ENCODE data around the gene PXMP2. TPM values are rescaled to one million over a fixed set of nuclear protein-coding genes. Genes with fewer than 3 reads are reported as not detected.
"Not testable (repeated sequence)": the region's sequence is repeated elsewhere in the genome, so short reads cannot be mapped to it uniquely, and the experiment has no call there.

The PXMP2 gene
- total and polyA plus RNA-seq, 9 donors: 12.4 to 45.0 (median 27.4) TPM

DNA sequence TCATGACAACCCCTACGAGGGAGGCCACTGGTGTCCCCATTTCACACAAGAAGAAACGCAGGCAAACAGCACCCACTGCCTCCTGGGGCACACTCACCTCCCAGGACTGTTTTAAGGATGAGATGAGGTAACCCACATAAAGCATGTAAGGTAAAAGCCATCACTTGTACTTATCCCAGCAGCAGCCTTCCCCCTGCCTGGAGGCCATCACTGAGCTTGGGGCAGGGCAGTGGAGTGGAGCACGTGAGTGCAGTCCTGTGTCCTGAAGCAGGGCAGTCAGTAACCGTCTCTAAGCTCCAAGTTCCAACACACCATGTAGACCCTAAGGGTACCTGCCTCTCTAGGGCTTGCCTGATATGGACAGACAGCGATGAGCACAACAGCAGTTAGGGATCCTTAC, 2.0 kb upstream of the PXMP2 start:
- intact Hi-C loops (cut with DNase I): no loop called here
- no peak overlapping the region for H3K4me3 ChIP-seq
- 69 to 90% (median 73%) methylated on average over 5 of the region's 5 CpGs for WGBS, 3 donors
- H3K27ac ChIP-seq: no peak overlapping the region
- no peaks in the 10 kb centered on the region for H3K27me3 ChIP-seq
- no peaks in the 10 kb centered on the region for H3K9me3 ChIP-seq
- no peak for DNase-seq
- H3K4me1 ChIP-seq (ENCODE audit: insufficient read depth): peaks cover 12% of the 10 kb centered on the region
- no peak for TF ChIP-seq EP300 (IDR thresholded peaks at IDR 0.05)
- TF ChIP-seq, protein P1, sequence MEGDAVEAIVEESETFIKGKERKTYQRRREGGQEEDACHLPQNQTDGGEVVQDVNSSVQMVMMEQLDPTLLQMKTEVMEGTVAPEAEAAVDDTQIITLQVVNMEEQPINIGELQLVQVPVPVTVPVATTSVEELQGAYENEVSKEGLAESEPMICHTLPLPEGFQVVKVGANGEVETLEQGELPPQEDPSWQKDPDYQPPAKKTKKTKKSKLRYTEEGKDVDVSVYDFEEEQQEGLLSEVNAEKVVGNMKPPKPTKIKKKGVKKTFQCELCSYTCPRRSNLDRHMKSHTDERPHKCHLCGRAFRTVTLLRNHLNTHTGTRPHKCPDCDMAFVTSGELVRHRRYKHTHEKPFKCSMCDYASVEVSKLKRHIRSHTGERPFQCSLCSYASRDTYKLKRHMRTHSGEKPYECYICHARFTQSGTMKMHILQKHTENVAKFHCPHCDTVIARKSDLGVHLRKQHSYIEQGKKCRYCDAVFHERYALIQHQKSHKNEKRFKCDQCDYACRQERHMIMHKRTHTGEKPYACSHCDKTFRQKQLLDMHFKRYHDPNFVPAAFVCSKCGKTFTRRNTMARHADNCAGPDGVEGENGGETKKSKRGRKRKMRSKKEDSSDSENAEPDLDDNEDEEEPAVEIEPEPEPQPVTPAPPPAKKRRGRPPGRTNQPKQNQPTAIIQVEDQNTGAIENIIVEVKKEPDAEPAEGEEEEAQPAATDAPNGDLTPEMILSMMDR (IDR thresholded peaks at IDR 0.05): no peak
- no peak for TF ChIP-seq POLR2A (IDR thresholded peaks at IDR 0.05)
- H3K36me3 ChIP-seq: no peaks in the 10 kb centered on the region

DNA sequence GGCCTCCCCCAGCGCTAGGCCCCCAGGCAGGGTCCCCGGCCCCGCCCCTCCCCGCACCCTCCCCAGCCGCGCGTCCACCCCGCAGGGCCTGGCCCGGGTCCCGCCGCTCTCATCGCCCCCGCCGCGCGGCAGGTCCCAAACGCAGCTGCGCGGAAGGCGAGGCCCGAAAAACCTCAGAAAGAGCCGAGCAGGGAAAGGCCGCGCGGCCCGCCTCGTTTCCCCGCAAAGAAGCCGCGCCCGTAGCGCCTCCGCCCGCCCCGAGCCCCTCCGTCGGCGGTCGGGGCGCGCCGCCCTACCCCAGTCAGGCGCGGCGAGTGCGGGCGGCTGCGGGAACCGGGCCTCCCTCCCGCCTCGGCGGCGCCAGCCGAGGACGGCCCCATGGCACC, 569 bp upstream of the PXMP2 start:
- peak overlapping the region; percentile 51 to 53 for H3K27ac ChIP-seq
- H3K36me3 ChIP-seq: no peaks in the 10 kb centered on the region
- TF ChIP-seq POLR2A (IDR thresholded peaks at IDR 0.05) (no peak), EP300 (IDR thresholded peaks at IDR 0.05) (no peak)
- TF ChIP-seq, protein P1 (IDR thresholded peaks at IDR 0.05): no peak
- peak overlapping the region; percentile 81 for H3K4me3 ChIP-seq
- H3K4me1 ChIP-seq (ENCODE audit: insufficient read depth): peaks cover 12% of the 10 kb centered on the region
- intact Hi-C loops (cut with DNase I): no loop called here
- H3K9me3 ChIP-seq: no peaks in the 10 kb centered on the region
- 0 to 1% (median 0%) methylated on average over 2 to 55 of the region's 55 CpGs for WGBS, 3 donors
- peak in 2 of 5 donors; percentile 20 to 44 for DNase-seq
- no peaks in the 10 kb centered on the region for H3K27me3 ChIP-seq

DNA sequence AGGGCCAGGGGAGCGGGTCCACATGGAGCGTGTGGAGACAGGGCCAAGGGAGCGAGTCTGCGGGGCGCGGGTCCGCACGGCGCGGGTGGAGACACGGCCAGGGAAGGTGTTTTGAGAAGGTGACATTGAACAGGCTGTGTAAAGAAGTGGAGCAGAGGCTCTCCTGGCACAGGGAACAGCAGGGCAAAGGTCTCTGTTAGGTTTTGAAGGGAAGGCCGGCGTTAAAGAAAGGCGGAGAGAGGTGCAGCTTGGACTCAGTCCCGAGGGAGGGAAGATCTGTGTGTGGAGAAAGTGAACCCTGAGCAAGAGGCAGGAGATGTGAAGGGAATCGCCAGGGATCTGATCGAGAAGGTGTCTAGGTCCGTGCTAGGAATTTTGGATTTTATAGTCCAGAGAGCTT, 1.8 kb downstream of the PXMP2 start:
- no peak for DNase-seq
- Histone ChIP-seq H3K27me3 (no peaks in the 10 kb centered on the region), H3K4me1 (ENCODE audit: insufficient read depth) (peaks cover 12% of the 10 kb centered on the region), H3K27ac (no peak overlapping the region), H3K4me3 (no peak overlapping the region), H3K9me3 (no peaks in the 10 kb centered on the region), H3K36me3 (no peaks in the 10 kb centered on the region)
- 44 to 78% (median 53%) methylated on average over 18 of the region's 18 CpGs for WGBS, 3 donors
- TF ChIP-seq EP300 (IDR thresholded peaks at IDR 0.05) (no peak), POLR2A (IDR thresholded peaks at IDR 0.05) (no peak)
- TF ChIP-seq, protein P1 (IDR thresholded peaks at IDR 0.05): no peak
- intact Hi-C loops (cut with DNase I): no loop called here

DNA sequence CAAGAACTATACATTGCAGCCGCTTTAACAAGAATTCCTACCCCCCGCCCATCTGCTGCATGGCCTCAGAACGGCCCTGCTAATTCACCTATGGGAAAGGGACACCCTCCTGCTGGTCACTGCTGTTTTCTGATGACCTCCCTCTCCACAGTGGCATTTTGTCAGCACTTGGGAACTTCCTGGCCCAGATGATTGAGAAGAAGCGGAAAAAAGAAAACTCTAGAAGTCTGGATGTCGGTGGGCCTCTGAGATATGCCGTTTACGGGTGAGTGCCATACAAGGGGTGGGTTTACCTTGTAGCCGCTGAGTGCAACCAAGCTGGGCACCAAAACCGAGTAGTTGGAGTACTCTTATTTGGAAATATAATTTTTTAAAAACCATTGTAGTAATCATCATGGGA, 2.7 kb downstream of the PXMP2 start:
- Histone ChIP-seq H3K9me3 (no peaks in the 10 kb centered on the region), H3K4me1 (ENCODE audit: insufficient read depth) (peaks cover 12% of the 10 kb centered on the region), H3K27me3 (no peaks in the 10 kb centered on the region), H3K27ac (no peak overlapping the region), H3K36me3 (no peaks in the 10 kb centered on the region), H3K4me3 (no peak overlapping the region)
- DNase-seq: no peak
- intact Hi-C loops (cut with DNase I): no loop called here
- TF ChIP-seq POLR2A (IDR thresholded peaks at IDR 0.05) (no peak), EP300 (IDR thresholded peaks at IDR 0.05) (no peak)
- TF ChIP-seq, protein P1 (IDR thresholded peaks at IDR 0.05): no peak
- WGBS, 3 donors: 94 to 97% (median 94%) methylated on average over 9 of the region's 9 CpGs

DNA sequence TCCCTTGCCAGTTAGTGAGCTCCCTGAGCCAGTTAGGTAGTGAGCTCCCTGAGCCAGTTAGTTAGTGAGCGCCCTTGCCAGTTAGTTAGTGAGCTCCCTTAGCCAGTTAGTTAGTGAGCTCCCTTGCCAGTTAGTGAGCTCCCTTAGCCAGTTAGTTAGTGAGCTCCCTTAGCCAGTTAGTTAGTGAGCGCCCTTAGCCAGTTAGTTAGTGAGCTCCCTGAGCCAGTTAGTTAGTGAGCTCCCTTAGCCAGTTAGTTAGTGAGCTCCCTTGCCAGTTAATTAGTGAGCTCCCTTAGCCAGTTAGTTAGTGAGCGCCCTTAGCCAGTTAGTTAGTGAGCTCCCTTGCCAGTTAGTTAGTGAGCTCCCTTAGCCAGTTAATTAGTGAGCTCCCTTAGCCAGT, 4.6 kb downstream of the PXMP2 start:
- H3K36me3 ChIP-seq; DNase-seq; H3K4me3 ChIP-seq; intact Hi-C loops (cut with DNase I); H3K9me3 ChIP-seq; H3K27me3 ChIP-seq; H3K27ac ChIP-seq; H3K4me1 ChIP-seq (ENCODE audit: insufficient read depth): not testable (repeated sequence)
- 63 to 98% (median 97%) methylated on average over 3 of the region's 3 CpGs for WGBS, 3 donors

DNA sequence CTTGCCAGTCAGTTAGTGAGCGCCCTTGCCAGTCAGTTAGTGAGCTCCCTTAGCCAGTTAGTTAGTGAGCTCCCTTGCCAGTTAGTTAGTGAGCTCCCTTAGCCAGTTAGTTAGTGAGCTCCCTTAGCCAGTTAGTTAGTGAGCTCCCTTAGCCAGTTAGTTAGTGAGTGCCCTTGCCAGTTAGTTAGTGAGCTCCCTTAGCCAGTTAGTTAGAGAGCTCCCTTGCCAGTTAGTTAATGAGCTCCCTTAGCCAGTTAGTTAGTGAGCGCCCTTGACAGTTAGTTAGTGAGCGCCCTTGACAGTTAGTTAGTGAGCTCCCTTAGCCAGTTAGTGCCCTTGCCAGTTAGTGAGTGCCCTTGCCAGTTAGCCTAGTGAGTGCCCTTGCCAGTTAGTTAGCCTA, 7.5 kb downstream of the PXMP2 start:
- intact Hi-C loops (cut with DNase I); H3K4me3 ChIP-seq; DNase-seq; H3K27me3 ChIP-seq; H3K9me3 ChIP-seq; H3K27ac ChIP-seq; H3K36me3 ChIP-seq; H3K4me1 ChIP-seq (ENCODE audit: insufficient read depth): not testable (repeated sequence)
- 96 to 100% (median 97%) methylated on average over 3 of the region's 3 CpGs for WGBS, 3 donors
